K562 (cell line): ENCODE results near the gene SHISA9. TPM values are rescaled to one million over a fixed set of nuclear protein-coding genes. Genes with fewer than 3 reads are reported as not detected.

Experiments used
- ATAC-seq: fragments of 200-7000 bp; cut with Tn5 transposase; 3 replicates; pipeline ENCODE4 v1.9.1; 2020; ENCODE audit warnings: moderate library complexity
- BruUV-seq: library from RNA; stranded (reverse); fragments of 400-500 nt; replicated peaks from 2 replicates; lab custom pipeline; 2021; lab: Mats Ljungman, UMichigan
- CTCF ChIA-PET: fragments of 300-600 bp; formaldehyde crosslinking; extraction: SDS; loops from one replicate; lab custom pipeline; 2021; ENCODE audit warnings: low intra/inter-chr PET ratio; lab: Yijun Ruan, JAX
- POLR2A ChIA-PET: fragments of 300-600, 350-650 bp; sonication (Branson Sonifier 250); formaldehyde crosslinking; extraction: SDS; loops from one replicate; lab custom pipeline; 2021; ENCODE audit warnings: antibody characterized with exemption, inconsistent platforms; lab: Yijun Ruan, JAX
- DNase-seq, 4 experiments: peaks; one replicate each; pipeline versions ENCODE4 v3.0.0 to v3.0.0-alpha.2; 2011 to 2018; ENCODE audit warnings: low spot score in 3 of 4, mixed read lengths in 3 of 4; ENCODE audit errors: extremely low read depth in 1 of 4
- FAIRE-seq: peaks from 2 replicates; lab custom pipeline; 2011; peaks lifted over from hg19 to GRCh38; lab: Jason Lieb, UNC
- H2AFZ ChIP-seq: 2 replicates; pipeline ENCODE4 v1.6.0; 2011; ENCODE audit warnings: low read depth, low read length, control low read depth, inconsistent platforms
- H3K27ac ChIP-seq: fragments of 200-600 bp; 3 replicates; pipeline ENCODE4 v1.8.0; 2011; ENCODE audit warnings: low read depth, mild to moderate bottlenecking, control low read depth, inconsistent platforms, low read length, moderate library complexity, mixed read lengths; ENCODE audit errors: extremely low read depth
- H3K27me3 ChIP-seq, 2 experiments: fragments of 300-600 bp in 1 of 2; 2 replicates in 1 of 2; 3 replicates in 1 of 2; pipeline versions ENCODE4 v1.6.0 to v1.8.0; 2011; ENCODE audit warnings: inconsistent platforms in 2 of 2, low read length in 2 of 2, mild to moderate bottlenecking in 1 of 2, mixed read lengths in 1 of 2, moderate library complexity in 1 of 2; ENCODE audit not compliant: control insufficient read depth in 2 of 2, insufficient read depth in 2 of 2
- H3K36me3 ChIP-seq: fragments of 300-600 bp; 3 replicates; pipeline ENCODE4 v1.8.0; 2011; ENCODE audit warnings: mild to moderate bottlenecking, low read length, inconsistent platforms; ENCODE audit not compliant: control insufficient read depth, insufficient read depth
- H3K4me1 ChIP-seq, 2 experiments: fragments of 200-600 bp in 1 of 2; replicated peaks in 1 of 2; 2 replicates in 1 of 2; 3 replicates in 1 of 2; pipeline versions ENCODE4 v1.5.1 to v1.8.0; 2011; ENCODE audit warnings: inconsistent platforms in 2 of 2, low read length in 2 of 2, mild to moderate bottlenecking in 1 of 2, mixed read lengths in 1 of 2, moderate library complexity in 1 of 2; ENCODE audit not compliant: control insufficient read depth in 2 of 2, insufficient read depth in 2 of 2
- H3K4me2 ChIP-seq: 2 replicates; pipeline ENCODE4 v1.6.1; 2011; ENCODE audit warnings: low read length, control low read depth, inconsistent platforms, mixed read lengths; ENCODE audit not compliant: insufficient read depth
- H3K4me3 ChIP-seq: fragments of 200-600 bp; sonication (generic), shearing (Covaris generic); 2 replicates; pipeline ENCODE4 v1.5.1; 2016; ENCODE audit warnings: control low read depth, inconsistent platforms
- H3K79me2 ChIP-seq: fragments of 200-600 bp; 3 replicates; pipeline ENCODE4 v1.8.0; 2011; ENCODE audit warnings: low read length, inconsistent platforms; ENCODE audit not compliant: control insufficient read depth, insufficient read depth
- H3K9ac ChIP-seq, 2 experiments: 2 replicates each; pipeline versions ENCODE4 v1.6.0 to v1.6.1; 2011; ENCODE audit warnings: low read depth in 2 of 2, low read length in 2 of 2, control low read depth in 1 of 2, inconsistent platforms in 1 of 2, mild to moderate bottlenecking in 1 of 2, mixed read lengths in 1 of 2; ENCODE audit not compliant: insufficient read depth in 1 of 2
- H3K9me1 ChIP-seq: one replicate; pipeline ENCODE4 v1.6.0; 2011; ENCODE audit warnings: inconsistent platforms, mild to moderate bottlenecking, low read length, moderate library complexity; ENCODE audit not compliant: control insufficient read depth, insufficient read depth
- H3K9me3 ChIP-seq: replicated peaks from 2 replicates; pipeline ENCODE4 v1.5.1; 2011; ENCODE audit warnings: low read depth, low read length, inconsistent platforms; ENCODE audit not compliant: control insufficient read depth, insufficient read depth
- H4K20me1 ChIP-seq: replicated peaks from 2 replicates; pipeline ENCODE4 v1.6.1; 2011; ENCODE audit warnings: low read length, inconsistent platforms, mixed read lengths; ENCODE audit not compliant: control insufficient read depth, insufficient read depth
- EGR1 ChIP-seq: fragments of 450-650 bp; conservative IDR thresholded peaks from 2 replicates; pipeline ENCODE4 v1.6.1; 2017; ENCODE audit warnings: mild to moderate bottlenecking
- MEF2A ChIP-seq: IDR thresholded peaks from 2 replicates; pipeline ENCODE4 v1.6.1; 2011; ENCODE audit warnings: low read depth, mild to moderate bottlenecking, low read length, moderate library complexity; ENCODE audit not compliant: control insufficient read depth
- POU5F1 ChIP-seq: fragments of 150-350 bp; IDR thresholded peaks from 2 replicates; pipeline ENCODE4 v1.6.1; 2014; ENCODE audit warnings: borderline replicate concordance, low read length, low read depth, mild to moderate bottlenecking; ENCODE audit not compliant: partially characterized antibody
- WGBS: fragments of 100-300 bp; shearing (Covaris generic); methylation state at CpG from one replicate; pipeline ENCODE4 v1.1.6; 2016; ENCODE audit warnings: low coverage, mixed read lengths; ENCODE audit not compliant: insufficient coverage; ENCODE audit errors: missing lambda C conversion rate; 5-methylcytosine and 5-hydroxymethylcytosine counted together
- in situ Hi-C: fragments of 300-500 bp; cut with MboI; formaldehyde crosslinking; loops from 4 replicates; pipeline ENCODE4 v1.15.0; 2018; ENCODE audit warnings: inconsistent platforms, mixed read lengths
- intact Hi-C: fragments of 100-400 bp; cut with micrococcal nuclease; formaldehyde crosslinking; loops from 2 replicates; pipeline ENCODE4 v1.14.2; 2022
- polyA plus RNA-seq, 8 experiments: library from polyadenylated mRNA; depleted of rRNA in 4 of 8; stranded (reverse) in 5 of 8; unstranded in 3 of 8; fragments of >200 nt; fragmentation: Nextera tagmentation in 2 of 8; fragmentation: Illumina TruSeq in 1 of 8; extraction: Ambion mirVana in 2 of 8; extraction: Trizol in 1 of 8; gene quantifications; 2 replicates each; pipeline versions ENCODE4 v1.2.1 to v1.2.3, GENCODE V29; 2011 to 2014; ENCODE audit warnings: inconsistent platforms in 1 of 8, missing spikeins in 1 of 8
- total RNA-seq, 7 experiments: library from RNA; depleted of rRNA in 6 of 7; stranded (reverse); fragments of >200 nt in 6 of 7; fragmentation: Illumina TruSeq in 2 of 7; extraction: Trizol in 2 of 7; gene quantifications; 2 replicates each; pipeline versions ENCODE4 v1.2.1 to v1.2.3, GENCODE V29; 2011 to 2021; ENCODE audit warnings: low replicate concordance in 1 of 7
- TF ChIP-seq, protein P1 (sequence below): sonication (generic); formaldehyde crosslinking; IDR thresholded peaks from 2 replicates; pipeline ENCODE4 v1.8.0; 2022; ENCODE audit warnings: mild to moderate bottlenecking, missing genetic modification reagents
- TF ChIP-seq, protein P2 (sequence below), 2 experiments: fragments of 450-650 bp; formaldehyde crosslinking in 1 of 2; IDR thresholded peaks; 2 replicates each; pipeline versions ENCODE4 v1.4.0 to v1.6.1; 2014 to 2020; ENCODE audit warnings: mild to moderate bottlenecking in 2 of 2, borderline replicate concordance in 1 of 2, low read depth in 1 of 2

Gene SHISA9
- total and polyA plus RNA-seq, 9 of the 15 experiments (the other 6 are each of a cell fraction or from before 2014, with no cell fraction given): under 0.01 to 0.16 (median 0.01) TPM; not detected in 6

DNA sequence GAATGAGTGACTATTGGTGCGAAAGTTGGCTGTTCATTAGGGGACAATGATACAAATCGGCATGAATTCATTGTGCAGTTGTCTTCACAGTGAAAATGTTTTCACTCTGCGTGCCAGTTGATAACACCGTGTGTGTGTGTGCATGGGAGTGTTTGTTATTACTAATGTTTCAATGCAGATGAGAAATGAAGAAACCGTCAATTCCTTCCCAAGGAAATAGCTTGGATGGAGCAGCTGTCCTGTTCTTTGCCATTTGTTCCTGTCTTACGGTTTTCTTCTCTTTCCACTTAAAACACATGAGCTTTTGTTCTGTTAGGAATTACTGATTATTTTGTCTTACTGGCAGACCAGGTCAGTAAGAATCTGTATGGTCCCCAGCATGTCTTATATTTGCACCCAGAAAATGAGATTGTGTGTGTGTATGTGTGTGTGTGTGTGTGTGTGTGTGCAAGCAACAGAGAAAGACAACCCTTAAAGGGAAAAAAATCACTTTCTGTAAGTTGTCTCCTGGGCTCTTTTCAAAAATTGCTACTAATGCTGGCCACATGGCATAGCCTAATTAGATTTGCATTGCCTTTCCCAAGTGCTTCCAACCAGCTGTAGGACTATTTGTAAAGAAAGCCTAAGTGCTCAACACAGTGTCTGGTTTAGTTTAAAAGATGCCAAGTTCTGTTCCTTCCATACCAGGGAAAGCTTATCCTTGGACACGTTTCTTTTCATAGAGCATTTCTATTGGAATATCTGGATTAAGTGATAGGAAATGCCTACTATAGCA is 23.8 kb downstream of the SHISA9 start:
- in situ Hi-C loops: no loop called here
- Histone ChIP-seq H3K27ac (no peak overlapping the region), H3K9me3 (no peaks in the 10 kb centered on the region), H3K36me3 (no peaks in the 10 kb centered on the region), H3K9ac (no peak overlapping the region), H2AFZ (no peak overlapping the region), H3K9me1 (no peaks in the 10 kb centered on the region), H3K4me2 (no peak overlapping the region), H3K4me1 (no peaks in the 10 kb centered on the region), H3K27me3 (no peaks in the 10 kb centered on the region; a peak in 1 of 5 replicates), H3K4me3 (no peak overlapping the region), H3K79me2 (no peaks in the 10 kb centered on the region), H4K20me1 (no peaks in the 10 kb centered on the region)
- DNase-seq (no peak), FAIRE-seq (no peak), ATAC-seq (no peak)
- intact Hi-C loops: no loop called here
- BruUV-seq: no TSS peak
- WGBS: 2% methylated on average over 7 of the region's 7 CpGs
- ChIA-PET CTCF (no interaction called here), POLR2A (no interaction called here)
- TF ChIP-seq, protein P1, sequence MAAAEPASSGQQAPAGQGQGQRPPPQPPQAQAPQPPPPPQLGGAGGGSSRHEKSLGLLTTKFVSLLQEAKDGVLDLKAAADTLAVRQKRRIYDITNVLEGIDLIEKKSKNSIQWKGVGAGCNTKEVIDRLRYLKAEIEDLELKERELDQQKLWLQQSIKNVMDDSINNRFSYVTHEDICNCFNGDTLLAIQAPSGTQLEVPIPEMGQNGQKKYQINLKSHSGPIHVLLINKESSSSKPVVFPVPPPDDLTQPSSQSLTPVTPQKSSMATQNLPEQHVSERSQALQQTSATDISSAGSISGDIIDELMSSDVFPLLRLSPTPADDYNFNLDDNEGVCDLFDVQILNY (CRISPR knock-in tag): no peak
- TF ChIP-seq MEF2A (no peak), EGR1 (no peak)

DNA sequence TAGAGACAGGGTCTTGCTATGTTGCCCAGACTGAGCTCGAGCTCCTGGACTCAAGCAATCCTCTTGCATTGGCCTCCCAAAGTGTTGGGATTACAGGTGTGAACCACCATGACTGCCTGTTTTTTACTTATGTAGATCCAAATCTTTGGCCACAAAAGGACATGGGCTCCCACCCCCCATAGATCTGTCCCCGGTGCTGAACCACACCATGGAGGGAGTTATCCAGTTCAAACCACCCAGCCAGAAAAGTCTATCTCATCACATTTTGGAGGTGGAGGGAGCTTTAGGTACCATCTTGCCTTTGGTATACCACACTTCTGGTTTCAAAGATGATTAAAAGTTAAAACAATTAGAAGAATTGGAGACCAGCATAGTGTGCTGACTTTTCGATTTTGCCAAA is 26.2 kb downstream of the SHISA9 start:
- Histone ChIP-seq H3K36me3 (no peaks in the 10 kb centered on the region), H3K4me1 (no peaks in the 10 kb centered on the region), H2AFZ (no peak overlapping the region), H3K27me3 (no peaks in the 10 kb centered on the region), H3K79me2 (no peaks in the 10 kb centered on the region), H3K4me3 (no peak overlapping the region), H3K9me1 (no peaks in the 10 kb centered on the region), H3K27ac (no peak overlapping the region), H3K9ac (no peak overlapping the region), H3K9me3 (no peaks in the 10 kb centered on the region), H3K4me2 (no peak overlapping the region), H4K20me1 (no peaks in the 10 kb centered on the region)
- no peak for ATAC-seq
- CTCF ChIA-PET: no interaction called here
- no peak for DNase-seq
- in situ Hi-C loops: no loop called here
- intact Hi-C loops: no loop called here
- no TSS peak for BruUV-seq
- POLR2A ChIA-PET: no interaction called here
- no peak for FAIRE-seq
- 0% methylated on average over 3 of the region's 3 CpGs for WGBS
- no peak for TF ChIP-seq POU5F1
- TF ChIP-seq, protein P2, sequence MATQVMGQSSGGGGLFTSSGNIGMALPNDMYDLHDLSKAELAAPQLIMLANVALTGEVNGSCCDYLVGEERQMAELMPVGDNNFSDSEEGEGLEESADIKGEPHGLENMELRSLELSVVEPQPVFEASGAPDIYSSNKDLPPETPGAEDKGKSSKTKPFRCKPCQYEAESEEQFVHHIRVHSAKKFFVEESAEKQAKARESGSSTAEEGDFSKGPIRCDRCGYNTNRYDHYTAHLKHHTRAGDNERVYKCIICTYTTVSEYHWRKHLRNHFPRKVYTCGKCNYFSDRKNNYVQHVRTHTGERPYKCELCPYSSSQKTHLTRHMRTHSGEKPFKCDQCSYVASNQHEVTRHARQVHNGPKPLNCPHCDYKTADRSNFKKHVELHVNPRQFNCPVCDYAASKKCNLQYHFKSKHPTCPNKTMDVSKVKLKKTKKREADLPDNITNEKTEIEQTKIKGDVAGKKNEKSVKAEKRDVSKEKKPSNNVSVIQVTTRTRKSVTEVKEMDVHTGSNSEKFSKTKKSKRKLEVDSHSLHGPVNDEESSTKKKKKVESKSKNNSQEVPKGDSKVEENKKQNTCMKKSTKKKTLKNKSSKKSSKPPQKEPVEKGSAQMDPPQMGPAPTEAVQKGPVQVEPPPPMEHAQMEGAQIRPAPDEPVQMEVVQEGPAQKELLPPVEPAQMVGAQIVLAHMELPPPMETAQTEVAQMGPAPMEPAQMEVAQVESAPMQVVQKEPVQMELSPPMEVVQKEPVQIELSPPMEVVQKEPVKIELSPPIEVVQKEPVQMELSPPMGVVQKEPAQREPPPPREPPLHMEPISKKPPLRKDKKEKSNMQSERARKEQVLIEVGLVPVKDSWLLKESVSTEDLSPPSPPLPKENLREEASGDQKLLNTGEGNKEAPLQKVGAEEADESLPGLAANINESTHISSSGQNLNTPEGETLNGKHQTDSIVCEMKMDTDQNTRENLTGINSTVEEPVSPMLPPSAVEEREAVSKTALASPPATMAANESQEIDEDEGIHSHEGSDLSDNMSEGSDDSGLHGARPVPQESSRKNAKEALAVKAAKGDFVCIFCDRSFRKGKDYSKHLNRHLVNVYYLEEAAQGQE (IDR thresholded peaks at IDR 0.05; ENCODE audit: borderline replicate concordance): peak; percentile 78
- TF ChIP-seq, protein P2 (CRISPR knock-in tag; IDR thresholded peaks at IDR 0.05; ENCODE audit: low read depth): no peak
